ENCODE results near the gene SERP2. TPM values are rescaled to one million over a fixed set of nuclear protein-coding genes. Genes with fewer than 3 reads are reported as not detected.

SERP2 gene
- total RNA-seq, 2 donors from 2014 or later = 3.3 to 14.5 TPM

GRCh38 chr13:44432650-44433049 is 59.0 kb downstream of the SERP2 start:
- H3K27me3 ChIP-seq (replicated peaks; ENCODE audit: insufficient read depth) = no peaks in the 10 kb centered on the region
- peak overlapping the region in 1 of 2 donors; percentile 43 for H3K4me3 ChIP-seq
- peaks cover 0 to 13% of the 10 kb centered on the region in 2 donors for H3K36me3 ChIP-seq
- peak overlapping the region; percentile 94 to 98 for H3K27ac ChIP-seq
- 41% methylated on average over 5 of the region's 5 CpGs for WGBS
- intact Hi-C loops (cut with DNase I) = loop anchor here (10.0 kb wide), 2 partner anchors 128 to 238 kb away; no protein-coding TSS in a partner anchor
- TF ChIP-seq CTCF (IDR thresholded peaks at IDR 0.05) = no peak
- no peak for TF ChIP-seq POLR2A (IDR thresholded peaks at IDR 0.05)
- TF ChIP-seq POLR2AphosphoS5 (IDR thresholded peaks at IDR 0.05) = peak; percentile 5
- H3K4me1 ChIP-seq (replicated peaks) = peaks cover 2% of the 10 kb centered on the region
- no peak for DNase-seq (ENCODE audit: low spot score)
- no peaks in the 10 kb centered on the region for H3K9me3 ChIP-seq

GRCh38 chr13:44433863-44434765 is 60.5 kb downstream of the SERP2 start:
- Histone ChIP-seq H3K9me3 (no peaks in the 10 kb centered on the region), H3K36me3 (peaks cover 0 to 13% of the 10 kb centered on the region in 2 donors), H3K27ac (peak overlapping the region; percentile 94 to 98), H3K4me1 (replicated peaks) (peaks cover 3% of the 10 kb centered on the region), H3K27me3 (replicated peaks; ENCODE audit: insufficient read depth) (no peaks in the 10 kb centered on the region), H3K4me3 (peak overlapping the region; percentile 43 to 72)
- intact Hi-C loops (cut with DNase I) = loop anchor here (2.0 to 10.0 kb wide), 3 partner anchors 59 to 239 kb away; no protein-coding TSS in a partner anchor
- DNase-seq (ENCODE audit: low spot score) = no peak
- WGBS = 46% methylated on average over 15 of the region's 15 CpGs
- no peak for TF ChIP-seq CTCF (IDR thresholded peaks at IDR 0.05)
- no peak for TF ChIP-seq POLR2A (IDR thresholded peaks at IDR 0.05)
- no peak for TF ChIP-seq POLR2AphosphoS5 (IDR thresholded peaks at IDR 0.05)

GRCh38 chr13:44434766-44435141 is 61.1 kb downstream of the SERP2 start:
- Histone ChIP-seq H3K4me1 (replicated peaks) (peaks cover 3% of the 10 kb centered on the region), H3K4me3 (peak overlapping the region; percentile 43 to 72), H3K27ac (peak overlapping the region; percentile 94 to 98), H3K9me3 (no peaks in the 10 kb centered on the region), H3K27me3 (replicated peaks; ENCODE audit: insufficient read depth) (no peaks in the 10 kb centered on the region), H3K36me3 (peaks cover 0 to 13% of the 10 kb centered on the region in 2 donors)
- TF ChIP-seq POLR2AphosphoS5 (IDR thresholded peaks at IDR 0.05) = no peak
- no peak for DNase-seq (ENCODE audit: low spot score)
- intact Hi-C loops (cut with DNase I) = loop anchor here (2.0 to 10.0 kb wide), 6 partner anchors 60 to 382 kb away; no protein-coding TSS in a partner anchor
- WGBS = 1% methylated on average over 4 of the region's 4 CpGs

- peak; percentile 99 for DNase-seq (ENCODE audit: low spot score)
- H3K27ac ChIP-seq = peak overlapping the region; percentile 94 to 98
- H3K4me1 ChIP-seq (replicated peaks) = peaks cover 3% of the 10 kb centered on the region
- H3K36me3 ChIP-seq = peaks cover 0 to 13% of the 10 kb centered on the region in 2 donors
- H3K4me3 ChIP-seq = peak overlapping the region; percentile 43 to 72
- WGBS = under 1% methylated on average over 51 of the region's 51 CpGs
- no peaks in the 10 kb centered on the region for H3K27me3 ChIP-seq (replicated peaks; ENCODE audit: insufficient read depth)
- TF ChIP-seq POLR2A (IDR thresholded peaks at IDR 0.05) (peak; percentile 91), CTCF (IDR thresholded peaks at IDR 0.05) (no peak), POLR2AphosphoS5 (IDR thresholded peaks at IDR 0.05) (peak; percentile 98)
- no peaks in the 10 kb centered on the region for H3K9me3 ChIP-seq
- intact Hi-C loops (cut with DNase I) = loop anchor here (2.0 to 10.0 kb wide), 6 partner anchors 61 to 383 kb away; no protein-coding TSS in a partner anchor
These were observed 61.7 kb downstream of the SERP2 start for GRCh38 chr13:44435142-44435918.

Measured in prostate gland (tissue), 2 donors.